ENCODE measurements around the gene SPATA2.
"Not testable (repeated sequence)": the region's sequence is repeated elsewhere in the genome, so short reads cannot be mapped to it uniquely, and the experiment has no call there.

The SPATA2 gene

DNA sequence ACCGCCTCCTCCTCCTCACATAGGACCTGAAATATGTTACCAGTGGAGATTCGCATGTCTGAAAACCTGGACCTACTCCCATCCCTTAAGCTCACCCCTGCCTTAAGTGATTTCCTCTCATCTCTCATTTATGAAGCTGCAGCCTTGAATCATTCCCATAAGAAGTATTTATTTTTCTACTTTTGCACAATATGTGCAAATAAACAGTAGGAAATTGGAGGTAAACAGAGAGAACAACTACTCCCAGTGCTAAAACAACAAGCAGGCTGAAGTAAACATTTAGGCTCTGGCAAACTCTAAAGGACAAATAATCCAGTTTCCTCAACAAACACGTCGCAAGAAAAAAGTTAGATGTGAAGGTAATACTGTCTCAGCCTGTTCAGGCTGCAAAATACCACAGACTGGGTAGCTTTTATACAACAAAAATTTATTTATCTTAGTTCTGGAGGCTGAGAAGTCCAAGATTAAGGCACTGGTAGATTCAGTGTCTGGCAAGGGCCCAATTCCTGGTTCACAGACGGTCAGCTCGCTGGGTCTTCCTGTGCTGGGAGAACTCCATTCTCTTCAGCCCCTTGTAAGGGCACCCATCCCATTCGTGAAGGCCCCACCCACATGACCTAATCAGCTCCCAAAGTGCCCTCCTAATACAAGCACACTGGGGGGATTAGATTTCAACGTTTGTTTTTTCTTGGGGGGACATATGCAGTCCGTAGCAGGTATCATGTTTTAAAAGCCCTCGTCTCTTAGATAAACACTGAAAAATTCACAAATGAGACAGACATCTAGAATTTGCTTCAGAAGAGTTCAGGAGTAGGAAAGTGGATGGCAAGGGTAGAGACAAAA is 15.6 kb downstream of the SPATA2 start:
- DNase-seq = no peak

DNA sequence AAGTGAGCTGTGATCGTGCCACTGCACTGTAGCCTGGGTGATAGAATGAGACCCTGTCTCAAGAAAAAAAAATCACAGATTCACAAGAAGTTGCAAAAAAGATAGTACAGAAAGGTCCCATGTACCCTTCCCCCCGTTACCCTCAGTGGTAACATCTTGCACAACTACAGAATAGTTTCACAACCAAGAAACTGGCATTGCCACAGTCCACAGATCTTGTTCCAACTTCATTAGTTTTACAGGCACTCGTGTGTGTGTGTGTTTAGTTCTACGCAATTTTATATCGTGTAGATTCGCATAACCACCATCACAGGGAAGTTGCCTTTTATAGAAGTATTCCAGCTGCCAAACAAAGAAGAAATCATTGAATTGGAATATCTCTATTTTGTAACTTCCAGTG is 19.1 kb downstream of the SPATA2 start:
- no peak for DNase-seq

DNA sequence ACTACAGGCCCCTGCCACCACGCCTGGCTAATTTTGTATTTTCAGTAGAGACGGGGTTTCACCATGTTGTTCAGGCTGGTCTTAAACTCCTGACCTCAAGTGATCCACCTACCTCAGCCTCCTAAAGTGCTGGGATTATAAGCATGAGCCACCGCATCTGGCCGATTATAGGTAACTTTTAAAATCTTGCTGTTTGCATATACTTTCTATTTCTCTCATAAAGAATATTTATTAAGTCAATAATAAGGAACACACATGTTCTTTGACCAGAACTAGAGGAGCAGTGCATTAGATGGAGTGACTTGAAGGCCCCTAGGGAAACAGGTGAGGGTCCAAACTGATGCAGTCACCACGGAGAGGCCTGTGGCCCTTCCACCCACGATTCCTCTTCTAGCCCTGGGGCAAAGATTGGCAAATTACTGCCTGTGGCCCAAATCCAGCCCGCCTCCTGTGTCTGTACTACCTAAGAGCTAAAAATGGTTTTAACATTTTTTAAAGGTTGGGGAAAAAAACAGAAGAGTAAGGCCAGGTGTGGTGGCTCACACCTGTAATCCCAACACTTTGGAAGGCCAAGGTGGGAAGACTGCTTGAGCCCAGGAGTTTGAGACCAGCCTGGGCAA is 19.7 kb downstream of the SPATA2 start:
- DNase-seq = not testable (repeated sequence)

DNA sequence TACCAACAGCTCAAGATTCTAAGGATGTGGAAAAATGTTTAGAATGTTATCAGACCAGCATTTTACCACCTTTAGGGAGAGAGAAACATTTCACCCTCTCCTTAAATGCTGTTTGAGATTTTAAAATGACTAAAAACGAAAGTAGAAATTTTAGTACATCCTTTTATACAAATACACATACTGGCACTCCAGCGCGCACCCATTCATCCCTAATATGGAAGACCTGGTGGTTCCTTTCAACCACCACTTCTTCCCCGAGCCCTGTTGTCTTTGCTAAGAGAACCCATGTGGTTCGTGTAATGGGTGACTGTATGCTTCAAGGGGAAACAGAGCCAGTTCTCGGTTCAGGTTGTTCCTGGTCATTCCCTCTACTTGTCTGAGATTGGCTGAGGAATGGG is 21.3 kb downstream of the SPATA2 start:
- DNase-seq = no peak

DNA sequence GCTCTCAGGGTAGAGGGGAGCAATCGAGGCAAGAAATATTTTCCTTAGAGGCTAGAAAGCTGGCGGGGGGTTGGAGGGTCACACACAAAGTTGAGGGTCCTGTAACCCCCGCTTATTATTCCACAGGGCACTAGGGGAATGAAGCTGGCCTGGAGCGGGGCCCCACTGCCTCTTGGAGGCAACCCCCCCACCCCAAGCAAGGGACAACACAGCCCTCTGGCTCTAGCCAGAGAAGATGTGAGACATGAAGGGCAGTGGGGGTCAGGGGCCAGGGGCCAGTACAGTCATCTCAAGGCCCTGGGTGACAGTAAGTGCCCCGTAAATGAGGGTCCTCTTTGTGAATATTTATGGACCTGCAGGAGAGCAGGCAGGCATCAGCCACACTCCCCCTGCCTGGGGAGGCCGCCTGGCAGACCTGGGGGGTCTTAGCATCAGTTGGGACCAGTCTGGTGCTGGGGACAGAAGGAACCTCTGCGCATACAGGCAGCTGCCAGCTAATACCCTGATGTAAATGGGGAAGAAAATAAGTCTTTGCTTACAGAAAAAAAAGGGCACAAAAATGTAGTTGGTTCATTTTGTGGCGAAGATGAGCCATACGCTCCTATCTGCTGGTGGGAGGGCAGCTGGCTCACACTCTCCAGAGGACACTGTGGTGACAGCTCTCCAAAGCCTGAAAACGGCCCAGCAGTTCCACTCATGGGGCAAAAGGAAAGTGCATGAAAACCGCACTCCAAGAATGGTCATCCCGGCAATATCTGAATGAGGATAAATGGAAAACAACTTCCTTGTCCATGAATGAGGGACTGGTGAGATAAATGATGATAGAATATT is 21.9 kb downstream of the SPATA2 start:
- DNase-seq = no peak

DNA sequence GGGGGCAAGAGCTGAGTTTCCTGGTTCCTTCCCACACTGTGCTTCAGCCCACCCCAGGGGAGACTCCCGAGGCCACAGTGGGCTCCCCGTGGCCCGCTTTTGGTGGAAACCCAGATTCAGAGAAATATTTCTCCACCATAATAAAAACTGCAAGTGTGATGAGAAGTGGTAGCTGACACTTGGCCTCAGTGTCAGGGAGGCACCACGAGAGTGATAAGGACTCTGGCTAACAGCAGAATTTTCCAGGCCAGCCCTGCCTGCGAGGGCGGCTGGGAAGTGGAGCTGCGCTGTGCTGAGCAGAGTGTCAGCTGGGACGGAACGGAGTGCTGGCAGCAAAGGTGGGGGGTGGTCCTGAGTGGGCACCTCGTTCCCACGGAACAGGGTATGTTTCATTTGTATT is 22.5 kb downstream of the SPATA2 start:
- DNase-seq = no peak

DNA sequence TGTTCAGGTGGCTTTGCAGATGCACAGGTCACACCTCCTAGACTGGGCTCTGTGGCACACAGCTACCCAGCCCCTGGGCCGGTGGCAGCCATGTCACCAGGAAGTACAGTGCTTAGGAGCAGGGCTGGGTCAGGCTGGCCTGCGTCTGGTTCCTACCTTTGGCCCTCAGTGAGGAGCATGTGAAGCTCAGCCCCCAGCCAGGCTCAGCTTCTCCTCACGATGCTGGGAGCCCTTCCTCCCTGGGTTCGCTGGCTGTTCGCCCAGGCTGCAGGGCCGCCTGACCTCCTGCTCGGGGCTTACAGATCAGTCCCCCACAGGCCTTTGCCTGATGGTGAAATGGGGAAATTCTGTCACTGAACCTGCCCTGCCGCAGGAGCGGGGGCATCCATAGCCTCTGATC is 23.1 kb downstream of the SPATA2 start:
- no peak for DNase-seq

DNA sequence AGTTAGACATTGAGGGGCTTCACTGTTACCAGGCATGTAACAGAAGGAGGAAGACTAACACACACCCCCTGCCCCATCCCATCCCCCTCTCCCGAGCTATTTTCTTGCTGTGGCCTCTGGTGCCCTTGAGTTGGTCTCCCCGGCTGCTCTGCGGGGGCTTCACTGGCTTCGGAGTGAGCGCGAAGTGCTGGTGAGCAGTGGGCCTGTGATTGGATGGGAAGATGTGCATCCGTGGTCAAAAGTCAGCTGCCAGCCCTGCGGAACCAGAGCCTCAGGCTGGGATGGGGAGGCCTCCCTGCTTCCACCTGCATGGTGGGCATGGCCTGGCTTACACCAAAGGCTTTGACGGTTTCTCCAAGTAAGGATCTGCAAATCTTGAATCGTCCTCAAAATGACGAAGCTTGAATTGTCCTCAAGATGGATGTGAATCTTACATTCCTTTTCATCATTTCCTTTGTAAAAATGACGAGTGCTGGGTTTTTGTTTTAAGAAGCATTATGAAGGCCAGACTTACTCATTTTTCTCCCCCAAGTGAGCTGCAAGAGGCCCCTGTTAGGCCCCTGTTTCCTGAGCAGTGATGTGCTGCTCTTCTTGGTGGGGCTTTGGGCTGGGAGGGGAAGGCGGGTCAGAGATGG is 23.7 kb downstream of the SPATA2 start:
- no peak for DNase-seq

DNA sequence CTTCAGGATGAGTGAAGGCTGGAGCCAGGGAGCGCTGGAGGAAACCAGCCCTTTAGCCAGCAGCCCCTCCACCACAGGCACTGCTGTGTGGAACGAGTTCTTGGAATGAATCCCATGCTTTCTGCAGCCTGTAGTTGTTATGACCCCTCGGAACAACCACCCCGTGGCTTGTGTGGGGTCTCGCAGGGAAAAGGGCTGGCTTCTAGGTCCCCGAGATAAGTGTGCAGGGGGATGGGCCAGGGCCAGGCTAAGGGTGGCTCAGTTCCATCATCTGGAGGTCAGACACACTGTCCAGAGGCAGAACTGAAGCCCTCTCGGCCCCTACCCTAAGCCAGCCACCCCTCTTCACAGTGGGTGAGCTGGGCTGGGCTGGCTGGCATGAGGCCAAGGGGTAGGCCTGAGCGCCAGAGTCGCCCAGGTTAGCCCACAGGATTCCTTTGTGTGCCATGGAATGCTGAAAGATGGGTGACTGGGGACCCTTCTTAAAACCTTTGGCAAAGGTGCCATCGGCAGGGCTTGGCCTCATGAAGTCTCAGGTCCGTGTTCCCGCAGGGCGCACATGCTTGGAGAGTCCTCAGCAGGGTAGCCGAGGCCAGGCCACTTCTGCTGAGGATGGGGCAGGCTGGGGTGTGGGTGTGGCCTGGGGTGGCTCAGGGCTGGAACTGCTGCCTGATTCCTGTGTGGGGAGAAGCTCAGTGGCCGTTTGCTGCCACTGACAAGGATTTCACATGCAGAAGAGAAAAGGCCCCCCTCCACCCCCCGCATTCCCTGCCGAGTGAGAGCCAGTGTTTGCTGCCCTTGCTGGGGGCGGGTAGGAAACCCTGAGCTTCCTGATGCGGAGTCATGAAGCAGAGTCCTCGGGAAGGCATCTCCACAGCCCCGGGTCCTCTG is 24.6 kb downstream of the SPATA2 start:
- no peak for DNase-seq

DNA sequence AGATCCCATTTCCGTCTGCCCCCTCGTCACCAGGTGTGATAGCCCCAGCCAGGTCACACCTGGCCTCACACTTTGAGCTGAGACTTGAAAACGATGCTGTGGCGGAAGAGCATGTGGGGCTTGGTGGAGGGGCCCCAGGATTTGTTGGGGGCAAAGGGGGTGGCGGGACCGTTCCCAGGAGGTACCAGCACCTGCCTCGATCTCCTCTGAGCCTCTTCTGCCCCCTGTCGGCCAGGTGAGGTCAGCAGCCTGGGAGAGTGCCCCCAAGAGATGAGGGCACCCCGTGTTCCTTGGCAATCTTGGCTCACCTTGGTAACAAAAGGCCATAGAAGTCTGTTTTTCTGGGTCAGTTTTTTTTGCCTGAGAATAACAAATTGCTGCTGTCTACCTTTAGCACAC is 25.4 kb downstream of the SPATA2 start:
- no peak for DNase-seq

DNA sequence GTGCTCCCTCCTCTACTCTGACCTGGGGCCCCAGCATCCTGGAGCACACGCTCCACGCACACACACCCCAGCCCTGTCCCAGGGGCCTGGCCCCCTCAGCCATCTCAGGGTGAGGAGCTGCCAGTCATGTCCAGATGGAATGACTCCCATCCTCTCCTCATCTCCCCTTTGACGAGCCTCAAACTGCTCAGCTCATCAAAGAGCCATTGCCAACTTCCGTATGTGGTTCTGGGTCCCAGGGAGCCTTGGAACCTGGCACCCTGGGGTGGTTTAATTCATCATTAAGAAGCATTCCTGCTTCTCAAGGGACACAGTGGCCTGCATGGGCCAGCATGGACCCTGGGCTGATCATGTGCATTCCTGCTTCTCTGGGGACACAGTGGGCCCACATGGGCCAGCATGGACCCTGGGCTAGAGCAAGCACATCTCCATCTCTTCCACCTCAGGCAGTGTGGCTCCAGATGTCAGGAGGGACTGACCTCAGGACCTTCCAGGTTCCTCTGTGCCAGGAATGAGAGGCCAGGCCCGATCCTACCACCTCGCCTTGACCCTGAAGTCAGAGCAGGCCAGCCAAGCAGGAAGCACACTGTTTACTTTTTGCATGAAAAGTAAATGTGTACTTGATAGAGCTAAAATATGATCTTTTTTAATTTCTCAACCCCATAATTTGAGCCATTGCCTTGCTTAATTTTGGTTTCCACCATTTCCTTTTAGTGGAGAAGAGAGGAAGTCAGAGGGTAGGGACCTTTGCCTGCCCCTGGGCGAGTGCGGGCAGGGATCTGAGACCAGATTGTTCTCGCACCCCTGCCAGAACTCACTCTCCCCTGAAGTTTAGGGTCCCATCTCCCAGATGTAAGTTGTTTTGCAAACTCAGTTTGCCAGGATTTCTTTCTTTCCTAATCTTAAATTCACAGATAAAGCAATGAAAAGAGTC is 26.1 kb downstream of the SPATA2 start:
- DNase-seq = no peak

DNA sequence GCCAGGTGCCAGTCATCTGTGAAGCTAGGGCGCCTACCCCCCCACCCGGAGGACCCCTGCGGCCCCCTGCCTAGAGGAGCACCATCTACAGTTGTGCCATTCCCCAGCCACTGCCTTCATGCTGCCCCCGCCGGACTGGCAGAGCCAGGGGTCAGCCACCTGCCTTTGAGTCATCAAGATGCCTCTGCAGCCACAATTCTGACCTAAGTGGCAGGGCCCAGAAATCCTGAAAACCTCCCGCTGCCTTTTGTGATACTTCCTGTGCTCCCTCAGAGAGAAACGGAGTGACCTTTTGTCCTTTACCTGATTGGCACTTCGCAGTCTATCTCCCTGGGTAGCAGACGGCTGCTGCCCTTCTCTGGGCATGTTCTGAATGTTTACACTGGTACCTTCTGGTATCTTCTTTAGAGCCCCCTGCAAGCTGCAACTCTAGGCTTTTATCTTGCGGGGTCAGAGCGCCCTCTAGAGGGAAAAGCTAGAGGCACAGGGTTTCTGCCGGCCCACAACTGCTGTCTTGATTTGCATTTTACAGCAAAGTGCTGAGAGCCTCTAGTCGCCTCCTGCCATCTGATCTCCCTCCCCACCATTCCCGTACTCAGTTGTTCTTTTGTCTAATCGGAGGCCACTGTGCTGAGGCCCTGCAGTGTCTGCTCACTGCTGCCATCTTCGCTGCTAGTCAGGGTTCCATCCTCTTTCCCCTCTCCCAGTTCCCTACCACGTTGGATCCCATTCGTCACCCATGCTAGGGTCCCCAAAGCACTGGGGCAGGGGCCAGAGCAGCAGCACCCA is 26.9 kb downstream of the SPATA2 start:
- DNase-seq = peak; percentile 41

DNA sequence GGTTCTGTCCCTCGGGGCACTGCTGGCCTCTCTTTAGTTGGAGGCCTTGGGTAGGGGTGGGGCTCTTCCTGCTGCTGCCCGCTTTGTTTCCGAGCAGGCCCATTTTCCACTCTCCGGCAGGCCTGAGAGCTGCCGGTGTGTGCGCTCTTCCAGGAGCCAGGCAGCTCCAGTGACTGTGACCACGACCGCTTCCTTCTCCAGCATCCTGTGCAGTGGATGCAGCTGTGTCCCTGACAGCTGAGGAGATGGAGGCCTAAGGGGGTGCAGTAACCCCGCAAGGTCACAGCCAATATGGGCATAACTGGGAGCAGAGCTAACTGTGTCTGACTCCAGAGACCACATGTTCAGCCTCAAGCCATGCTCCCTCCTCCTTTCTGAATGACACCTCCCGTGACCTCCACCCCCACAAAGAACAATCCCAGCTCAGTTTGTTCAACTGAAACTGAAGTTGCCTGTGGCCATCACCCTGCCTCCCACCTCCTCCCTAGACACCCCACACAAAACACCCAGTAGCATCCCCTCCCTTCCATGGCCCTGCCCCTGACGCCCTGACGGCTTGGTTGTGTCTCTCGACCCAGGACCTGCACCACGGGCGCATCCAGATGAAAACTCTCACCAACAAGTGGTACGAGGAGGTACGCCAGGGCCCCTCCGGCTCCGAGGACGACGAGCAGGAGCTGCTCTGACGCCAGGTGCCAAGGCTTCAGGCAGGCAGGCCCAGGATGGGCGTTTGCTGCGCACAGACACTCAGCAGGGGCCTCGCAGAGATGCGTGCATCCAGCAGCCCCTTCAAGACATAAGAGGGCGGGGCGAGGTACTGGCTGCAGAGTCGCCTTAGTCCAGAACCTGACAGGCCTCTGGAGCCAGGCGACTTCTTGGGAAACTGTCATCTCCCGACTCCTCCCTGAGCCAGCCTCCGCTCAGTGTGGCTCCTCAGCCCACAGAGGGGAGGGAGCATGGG is 27.8 kb downstream of the SPATA2 start:
- DNase-seq = no peak

DNA sequence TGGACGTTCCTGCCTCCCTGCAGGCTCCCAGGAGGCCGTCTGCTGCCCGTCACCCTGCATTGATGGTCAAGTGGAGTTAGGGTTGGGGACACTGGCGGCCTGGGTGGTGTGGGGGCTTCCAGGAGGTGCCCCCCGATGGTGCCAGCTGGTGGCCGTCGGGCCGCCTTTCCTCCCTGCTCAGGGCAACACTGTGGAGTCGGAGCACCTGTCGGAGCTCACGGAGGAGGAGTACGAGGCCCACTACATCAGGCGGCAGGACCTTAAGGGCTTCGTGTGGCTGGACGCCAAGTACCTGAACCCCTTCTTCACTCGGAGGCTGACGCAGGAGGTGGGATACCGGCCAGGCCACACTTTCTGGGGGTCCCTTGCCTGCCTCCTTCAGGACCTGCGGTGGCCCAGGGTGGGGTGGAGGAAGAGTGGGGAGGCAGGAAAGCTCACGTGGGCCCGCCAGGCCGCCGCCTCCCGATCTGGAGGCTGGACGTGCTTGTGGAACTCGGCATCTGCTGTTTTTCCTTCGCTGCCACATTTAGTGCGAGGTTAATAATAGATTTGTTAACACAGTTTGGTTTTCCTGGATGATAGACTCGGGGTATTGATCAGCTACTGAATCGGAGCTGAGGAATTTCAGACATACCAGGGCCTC is 28.6 kb downstream of the SPATA2 start:
- no peak for DNase-seq

DNA sequence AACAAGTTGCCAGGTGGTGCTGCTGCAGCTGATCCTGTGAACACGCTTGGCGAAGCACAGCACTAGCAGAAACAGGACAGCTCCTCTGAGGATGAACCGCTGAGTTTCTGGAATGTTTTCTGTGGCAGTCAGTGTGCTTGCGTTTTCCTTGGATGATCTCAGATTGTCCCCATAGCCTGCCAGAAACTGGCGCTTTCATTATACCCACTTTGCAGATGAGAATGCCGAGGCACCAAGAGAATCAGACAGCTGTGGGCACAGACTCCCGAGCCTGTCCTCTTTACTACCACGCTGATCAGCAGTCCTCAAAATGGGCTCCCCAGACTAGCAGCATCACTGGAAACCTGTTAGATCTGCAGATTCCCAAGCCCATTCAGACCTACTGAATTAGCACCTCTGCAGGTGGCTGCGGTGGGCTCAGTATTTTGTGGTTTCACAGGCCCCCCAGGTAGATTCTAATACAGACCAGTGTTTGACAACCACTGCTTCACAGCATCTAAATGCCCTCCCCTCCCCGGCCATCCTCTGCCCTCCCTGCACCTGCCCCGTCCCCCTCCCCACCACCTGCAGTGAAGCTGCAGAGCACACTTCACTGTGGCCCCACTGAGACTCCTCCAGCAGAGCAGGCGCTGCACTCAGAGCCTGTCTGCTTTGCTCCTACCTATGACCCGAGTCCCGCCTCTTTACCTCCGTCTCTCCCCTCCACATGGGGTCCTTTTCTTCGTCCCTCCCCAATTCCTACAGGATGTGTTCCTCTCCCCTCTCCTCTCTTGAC is 29.6 kb downstream of the SPATA2 start:
- no peak for DNase-seq

DNA sequence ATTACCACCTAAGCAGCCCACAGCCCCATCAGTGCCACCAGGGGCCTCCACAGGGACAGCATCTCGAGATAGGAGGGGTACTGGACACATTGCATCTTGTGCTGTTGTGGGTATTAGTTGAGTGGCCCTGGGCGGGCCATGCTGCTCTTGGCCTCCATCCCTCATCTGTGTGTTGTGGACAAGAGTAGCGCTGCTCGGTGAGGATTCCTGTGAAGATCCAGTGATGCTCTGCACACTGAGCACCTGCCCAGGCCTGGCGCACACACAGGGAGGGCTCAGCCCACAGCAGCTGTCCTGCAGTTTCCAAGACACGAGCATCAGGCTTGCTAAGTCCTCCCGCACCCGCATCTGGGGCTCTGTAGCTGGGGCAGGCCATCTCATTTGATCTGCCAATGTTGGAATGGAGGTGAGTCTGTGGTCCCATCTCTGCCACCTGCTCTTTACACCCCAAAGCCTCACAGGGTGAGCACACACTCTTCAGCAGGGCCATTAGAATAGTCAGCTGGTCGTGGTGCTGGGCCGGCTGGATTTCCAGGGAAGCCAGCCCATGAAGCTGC is 32.0 kb downstream of the SPATA2 start:
- no peak for DNase-seq

Data from amniotic stem cell (primary cell).